Mononuclear cell (primary cell): ENCODE results near the gene GRIK5. TPM values are rescaled to one million over a fixed set of nuclear protein-coding genes. Genes with fewer than 3 reads are reported as not detected.
"Not testable (repeated sequence)": the region's sequence is repeated elsewhere in the genome, so short reads cannot be mapped to it uniquely, and the experiment has no call there.

Experiments used
- H3K27me3 ChIP-seq: 2 replicates; pipeline ENCODE4 v1.6.0; 2011; ENCODE audit warnings: low read length, control low read depth; ENCODE audit not compliant: insufficient read depth
- H3K4me1 ChIP-seq: 2 replicates; pipeline ENCODE4 v1.5.1; 2011; ENCODE audit warnings: mild to moderate bottlenecking, low read length, control low read depth; ENCODE audit not compliant: insufficient read depth
- H3K4me3 ChIP-seq: 2 replicates; pipeline ENCODE4 v1.5.1; 2011; ENCODE audit warnings: mild to moderate bottlenecking, low read length, moderate library complexity
- H3K9me3 ChIP-seq: 2 replicates; pipeline ENCODE4 v1.5.1; 2011; ENCODE audit warnings: low read depth, mild to moderate bottlenecking, control low read depth, low read length
- total RNA-seq: library from RNA; depleted of rRNA; stranded (reverse); fragments of >200 nt; gene quantifications from one replicate; pipeline ENCODE4 v1.2.3, GENCODE V29; 2012

GRIK5 gene
- total RNA-seq, 1 donor = 0.21 TPM

- H3K4me3 ChIP-seq = no peak overlapping the region
- H3K27me3 ChIP-seq = no peaks in the 10 kb centered on the region
- H3K4me1 ChIP-seq = no peaks in the 10 kb centered on the region
- no peaks in the 10 kb centered on the region for H3K9me3 ChIP-seq
Observed at GRCh38 chr19:42030645-42031440, 39.2 kb downstream of the GRIK5 start.

DNA sequence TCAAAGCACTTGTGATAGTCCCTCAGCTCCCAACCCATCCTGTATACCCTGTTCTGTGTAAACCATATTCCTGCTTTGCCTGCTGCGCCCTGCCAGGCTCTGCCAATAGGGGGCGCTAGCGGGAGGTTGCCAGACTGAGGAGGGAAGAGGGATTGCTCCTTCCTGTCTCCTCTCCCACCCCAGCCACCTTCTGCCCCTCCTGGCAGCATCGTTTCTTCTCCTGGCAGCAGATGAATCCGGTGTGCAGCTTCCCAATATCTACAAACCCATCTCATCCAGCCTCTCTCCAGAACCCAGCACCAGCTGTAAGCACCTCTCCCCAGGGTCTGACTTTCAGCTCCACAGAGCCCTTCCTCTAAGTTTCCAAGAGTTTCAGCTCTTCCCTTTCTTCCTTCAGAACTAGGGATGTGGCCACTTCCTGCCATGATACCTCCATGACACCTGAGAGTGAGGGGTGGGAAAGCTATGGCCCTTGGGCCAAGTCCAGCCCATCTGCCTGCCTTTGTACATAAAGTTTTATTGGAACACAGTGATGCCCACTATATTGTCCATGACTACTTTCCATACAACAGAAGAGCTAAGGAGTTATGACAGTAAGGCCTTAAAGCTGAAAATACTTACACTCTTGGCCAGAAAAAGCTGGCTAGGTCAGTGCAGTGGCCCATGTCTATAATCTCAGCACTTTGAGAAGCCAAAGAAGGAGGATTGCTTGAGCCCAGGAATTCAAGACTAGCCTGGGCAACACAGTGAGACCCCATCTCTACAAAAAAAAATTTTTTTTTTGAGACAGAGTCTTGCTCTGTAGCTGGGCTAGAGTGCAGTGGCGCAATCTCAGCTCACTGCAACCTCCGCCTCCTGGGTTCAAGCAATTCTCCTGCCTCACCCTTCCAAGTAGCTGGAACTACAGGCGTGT, 41.4 kb downstream of the GRIK5 start:
- Histone ChIP-seq H3K4me3 (no peak overlapping the region), H3K27me3 (no peaks in the 10 kb centered on the region), H3K9me3 (no peaks in the 10 kb centered on the region), H3K4me1 (no peaks in the 10 kb centered on the region)

DNA sequence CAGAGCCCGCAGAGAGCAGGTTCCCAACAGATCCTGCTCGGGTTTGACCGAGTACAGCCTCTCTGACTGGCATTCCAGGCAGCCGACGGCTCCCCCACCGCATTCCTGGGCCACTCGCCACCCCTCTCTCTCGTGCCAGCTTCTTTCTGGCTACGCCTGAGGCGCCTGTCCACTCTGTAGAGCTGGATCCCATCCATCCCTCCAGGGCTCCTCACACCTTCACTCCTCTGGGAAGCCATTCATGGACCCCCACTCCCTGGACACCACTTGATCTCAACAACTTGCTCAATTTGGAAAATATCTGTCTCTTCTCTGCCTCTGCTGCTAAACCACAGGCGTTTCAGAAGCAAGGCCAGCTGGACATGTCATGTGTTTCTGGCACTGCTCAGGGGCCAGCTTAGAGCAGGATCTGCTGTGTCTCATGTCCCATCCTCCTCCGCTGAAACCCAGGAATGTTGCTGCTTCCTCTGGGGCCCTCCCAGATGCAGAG, 45.3 kb downstream of the GRIK5 start:
- Histone ChIP-seq H3K9me3 (no peaks in the 10 kb centered on the region), H3K4me1 (no peaks in the 10 kb centered on the region), H3K4me3 (no peak overlapping the region), H3K27me3 (no peaks in the 10 kb centered on the region)

- Histone ChIP-seq H3K4me3 (no peak overlapping the region), H3K27me3 (no peaks in the 10 kb centered on the region), H3K4me1 (no peaks in the 10 kb centered on the region), H3K9me3 (no peaks in the 10 kb centered on the region)
Observed at GRCh38 chr19:42023943-42024260, 46.1 kb downstream of the GRIK5 start.

DNA sequence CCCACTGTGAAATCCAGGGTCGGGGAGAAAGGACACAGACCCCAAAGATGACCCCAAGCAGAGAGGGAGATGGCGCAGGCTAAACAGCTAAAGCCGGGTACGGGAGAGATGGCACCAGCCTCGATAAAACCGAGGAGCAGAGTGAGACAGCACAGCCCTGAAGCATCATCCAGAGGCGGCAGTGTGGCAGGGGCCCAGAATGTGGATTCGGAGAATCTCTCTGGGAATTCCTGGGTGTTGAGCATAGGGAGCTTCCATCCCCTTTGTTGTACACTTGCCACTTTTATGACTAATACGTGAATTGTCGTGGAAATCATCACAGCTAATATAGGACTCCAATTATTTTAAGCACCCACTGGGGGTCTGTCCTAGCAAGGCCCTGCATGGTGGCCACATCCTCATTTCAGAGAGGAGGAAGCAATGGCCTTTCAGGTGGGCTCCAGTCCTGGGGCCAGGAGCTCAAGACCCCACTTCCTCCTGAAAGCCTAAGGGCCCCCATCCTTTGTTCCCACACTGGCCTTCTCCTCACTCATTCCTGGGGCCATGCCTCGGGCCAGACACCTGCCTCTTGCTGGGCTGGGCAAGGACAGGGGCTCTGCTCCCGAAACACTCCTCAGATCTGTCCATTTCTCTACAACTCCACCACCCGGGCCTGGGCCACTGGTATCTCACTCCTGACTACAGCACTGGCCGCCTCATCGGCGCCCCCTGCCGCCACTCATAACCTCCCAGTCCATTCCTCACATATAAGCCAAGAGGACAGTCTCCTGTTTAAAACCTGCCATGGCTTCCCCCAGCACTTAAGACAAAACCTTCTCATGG, 46.7 kb downstream of the GRIK5 start:
- Histone ChIP-seq H3K9me3 (no peaks in the 10 kb centered on the region), H3K27me3 (no peaks in the 10 kb centered on the region), H3K4me1 (no peaks in the 10 kb centered on the region), H3K4me3 (no peak overlapping the region)

GRCh38 chr19:42022616-42023015, 47.4 kb downstream of the GRIK5 start:
- Histone ChIP-seq H3K4me1 (no peaks in the 10 kb centered on the region), H3K27me3 (no peaks in the 10 kb centered on the region), H3K4me3 (no peak overlapping the region), H3K9me3 (no peaks in the 10 kb centered on the region)

DNA sequence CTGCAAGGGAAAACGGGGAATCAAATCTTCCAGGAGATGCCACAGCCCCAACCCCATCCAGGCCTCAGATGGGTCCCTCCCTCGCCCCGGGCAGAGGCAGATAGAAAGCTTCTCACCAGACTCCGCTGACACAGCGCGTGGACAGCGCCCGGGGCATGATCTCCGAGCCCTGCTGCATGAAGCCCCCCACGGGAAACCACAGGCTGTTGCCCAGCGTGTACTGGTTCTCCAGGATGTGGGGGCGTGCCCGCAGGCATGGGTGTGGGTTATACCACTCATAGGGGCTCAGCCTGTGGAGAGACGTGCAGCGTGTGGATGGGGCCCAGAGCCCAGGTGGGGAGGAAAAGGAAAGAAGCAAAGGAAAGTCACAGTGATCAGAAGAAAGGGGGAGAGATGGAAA, 48.8 kb downstream of the GRIK5 start:
- Histone ChIP-seq H3K9me3 (no peaks in the 10 kb centered on the region), H3K27me3 (no peaks in the 10 kb centered on the region), H3K4me3 (no peak overlapping the region), H3K4me1 (no peaks in the 10 kb centered on the region)

GRCh38 chr19:42018503-42019193, 51.4 kb downstream of the GRIK5 start:
- H3K27me3 ChIP-seq = no peaks in the 10 kb centered on the region
- no peak overlapping the region for H3K4me3 ChIP-seq
- H3K4me1 ChIP-seq = no peaks in the 10 kb centered on the region
- no peaks in the 10 kb centered on the region for H3K9me3 ChIP-seq

GRCh38 chr19:42017040-42017439, 53.0 kb downstream of the GRIK5 start:
- Histone ChIP-seq H3K27me3 (no peaks in the 10 kb centered on the region), H3K4me3 (no peak overlapping the region), H3K4me1 (no peaks in the 10 kb centered on the region), H3K9me3 (no peaks in the 10 kb centered on the region)

DNA sequence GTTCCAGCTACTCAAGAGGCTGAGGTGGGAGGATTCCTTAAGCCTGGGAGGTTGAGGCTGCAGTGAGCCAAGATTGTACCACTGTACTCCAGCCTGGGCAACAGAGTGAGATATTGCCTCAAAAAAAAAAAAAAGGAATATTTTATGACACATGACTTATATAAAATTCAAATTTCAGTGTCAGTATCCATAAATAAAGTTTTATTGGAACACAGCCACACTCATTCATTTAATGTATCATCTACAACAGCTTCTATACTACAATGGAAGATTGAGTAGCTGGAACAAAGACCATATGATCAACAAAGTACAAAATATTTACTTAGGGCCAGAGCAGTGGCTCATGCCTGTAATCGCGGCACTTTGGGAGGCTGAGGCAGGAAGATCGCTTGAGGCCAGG, 57.3 kb downstream of the GRIK5 start:
- H3K4me1 ChIP-seq, H3K9me3 ChIP-seq, H3K4me3 ChIP-seq, H3K27me3 ChIP-seq: not testable (repeated sequence)

DNA sequence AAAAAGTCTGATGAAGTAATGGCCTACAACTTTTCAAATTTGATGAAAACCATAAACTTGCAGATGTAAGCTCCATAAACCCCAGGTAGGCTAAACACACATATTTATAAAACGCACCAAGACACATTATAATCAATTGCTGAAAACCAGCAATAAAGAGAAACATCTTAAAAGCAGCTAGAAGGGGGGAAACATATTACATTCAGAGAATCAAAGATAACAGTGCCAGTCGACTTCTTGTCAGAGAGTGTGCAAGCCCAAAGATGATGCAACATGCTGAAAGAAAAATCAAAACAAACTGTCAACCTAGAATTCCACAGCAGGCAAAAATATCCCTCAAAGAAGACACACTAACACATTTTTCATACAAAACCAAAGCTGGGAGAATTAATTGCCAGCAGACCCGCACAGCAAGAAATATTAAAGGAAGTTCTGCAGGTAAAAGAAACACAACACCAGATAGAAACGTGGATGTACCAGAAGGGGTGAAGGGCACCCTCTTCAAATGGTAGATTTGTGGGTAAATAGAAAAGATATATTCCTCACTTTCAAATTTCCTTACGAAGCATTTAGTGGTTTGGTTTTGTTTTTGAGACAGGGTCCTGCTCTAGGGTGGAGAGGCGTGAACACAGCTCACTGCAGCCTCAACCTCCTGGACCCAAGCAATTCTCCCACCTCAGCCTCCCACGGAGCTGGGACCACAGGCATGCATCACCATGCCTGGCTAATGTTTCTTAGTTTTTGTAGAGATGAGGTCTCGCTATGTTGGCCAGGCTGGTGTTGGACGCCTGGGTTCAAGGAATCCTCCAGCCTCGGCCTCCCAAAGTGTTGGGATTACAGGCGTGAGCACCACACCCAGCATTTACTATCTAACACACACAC, 59.5 kb downstream of the GRIK5 start:
- H3K9me3 ChIP-seq = no peaks in the 10 kb centered on the region
- no peak overlapping the region for H3K4me3 ChIP-seq
- H3K4me1 ChIP-seq = no peaks in the 10 kb centered on the region
- no peaks in the 10 kb centered on the region for H3K27me3 ChIP-seq

- Histone ChIP-seq H3K27me3 (no peaks in the 10 kb centered on the region), H3K4me3 (no peak overlapping the region), H3K9me3 (no peaks in the 10 kb centered on the region), H3K4me1 (no peaks in the 10 kb centered on the region)
Observed at GRCh38 chr19:42006569-42006968, 63.4 kb downstream of the GRIK5 start.

- Histone ChIP-seq H3K4me3 (no peak overlapping the region), H3K27me3 (peaks cover under 1% of the 10 kb centered on the region), H3K9me3 (no peaks in the 10 kb centered on the region), H3K4me1 (no peaks in the 10 kb centered on the region)
Observed at GRCh38 chr19:42005504-42005903, 64.5 kb downstream of the GRIK5 start.
